Stimulated activated CD8-positive, alpha-beta memory T cell treated with anti-CD3 and anti-CD28 coated beads, Interleukin-7, amount 100 ng/mL, for 48 hours (primary cell): Measurements from ENCODE around the gene MARK2.
A peak's percentile ranks its signal among the peaks of the same experiment; 100 is the strongest.

Experiments used
- DNase-seq, 2 donors: peaks; one replicate each; pipeline ENCODE4 v3.0.0-alpha.2; 2020; ENCODE audit warnings: low read depth in 1 of 2; ENCODE audit errors: extremely low read depth in 1 of 2

The MARK2 gene

GRCh38 chr11:63879598-63880402 lies 40.9 kb downstream of the MARK2 start:
- DNase-seq, result no peak

DNA sequence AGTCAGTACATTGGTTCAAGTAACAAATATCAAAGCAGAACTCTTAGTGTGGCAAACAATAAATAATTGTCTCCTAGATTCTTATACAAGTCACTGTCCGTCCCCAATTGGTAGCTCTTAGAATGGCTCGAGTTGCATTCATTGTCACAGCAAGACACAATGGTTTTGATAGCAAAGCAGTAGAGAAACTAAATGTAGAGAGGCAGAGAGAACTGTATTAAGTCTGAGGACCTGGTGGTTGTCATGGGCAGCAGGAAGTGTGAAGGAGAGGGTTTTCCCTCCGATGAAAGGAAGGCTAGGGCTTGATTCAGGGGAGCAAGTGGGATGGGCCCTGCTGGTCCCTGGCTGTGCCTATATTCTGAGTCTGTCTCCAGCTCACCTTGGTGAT lies 41.5 kb downstream of the MARK2 start:
- DNase-seq, result no peak

DNA sequence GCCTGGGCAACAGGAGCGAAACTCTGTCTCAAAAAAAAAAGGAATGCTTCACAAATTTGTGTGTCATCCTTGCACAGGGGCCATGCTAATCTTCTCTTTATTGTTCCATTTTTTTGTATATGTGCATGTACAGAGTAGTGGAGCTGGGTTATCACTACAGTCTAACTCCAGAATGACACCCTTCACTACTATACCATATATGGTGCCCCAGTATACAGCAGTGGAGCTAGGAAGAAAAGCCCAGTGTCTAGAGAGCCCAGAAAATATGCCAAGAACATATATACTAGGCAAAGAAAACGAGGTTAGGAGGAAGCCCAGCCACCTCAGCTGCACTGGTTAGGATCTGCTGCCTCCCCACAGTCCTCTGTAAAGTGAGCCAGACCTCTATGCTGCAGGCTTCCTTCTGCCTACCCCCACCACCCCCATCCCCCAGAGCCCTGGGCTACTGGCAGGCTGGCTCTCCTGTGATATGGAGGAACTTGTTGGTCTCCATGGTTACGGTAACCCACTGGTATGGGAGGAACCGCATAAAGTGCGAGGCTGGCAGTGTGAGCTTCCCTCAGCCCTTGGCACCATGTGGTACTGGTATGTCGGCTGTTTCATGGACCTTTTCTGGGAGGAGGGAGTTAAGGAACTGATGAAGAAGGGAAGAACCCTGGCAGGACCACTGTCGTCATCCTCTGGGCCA lies 43.8 kb downstream of the MARK2 start:
- DNase-seq, result no peak

- no peak for DNase-seq
These were observed 44.9 kb downstream of the MARK2 start for GRCh38 chr11:63883791-63884190.

GRCh38 chr11:63884196-63884932 lies 45.5 kb downstream of the MARK2 start:
- DNase-seq, result no peak

- DNase-seq, result no peak
These were observed 48.6 kb downstream of the MARK2 start for GRCh38 chr11:63887386-63887999.

GRCh38 chr11:63888170-63889086 lies 49.5 kb downstream of the MARK2 start:
- peak; percentile 32 to 44 for DNase-seq

DNA sequence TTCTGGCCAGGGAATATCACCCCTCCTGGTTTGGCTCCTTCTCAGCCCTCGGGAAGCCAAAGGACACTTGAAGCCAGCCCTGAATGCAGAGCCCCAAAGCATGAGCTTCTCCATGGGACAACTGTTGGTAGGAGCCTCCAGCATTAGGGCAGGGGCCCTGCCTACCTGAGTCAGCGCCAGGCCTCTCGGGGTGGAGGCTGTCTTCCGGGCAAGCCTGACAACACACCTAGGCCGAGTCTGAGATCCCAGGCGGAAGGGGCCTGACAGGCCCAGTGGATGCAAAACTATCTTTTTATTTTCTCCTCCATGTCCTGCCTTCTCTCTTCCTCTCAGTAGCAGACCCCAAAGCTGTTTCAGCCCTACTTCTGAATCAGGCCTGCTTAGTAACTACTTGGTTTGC lies 50.4 kb downstream of the MARK2 start:
- DNase-seq, result no peak

DNA sequence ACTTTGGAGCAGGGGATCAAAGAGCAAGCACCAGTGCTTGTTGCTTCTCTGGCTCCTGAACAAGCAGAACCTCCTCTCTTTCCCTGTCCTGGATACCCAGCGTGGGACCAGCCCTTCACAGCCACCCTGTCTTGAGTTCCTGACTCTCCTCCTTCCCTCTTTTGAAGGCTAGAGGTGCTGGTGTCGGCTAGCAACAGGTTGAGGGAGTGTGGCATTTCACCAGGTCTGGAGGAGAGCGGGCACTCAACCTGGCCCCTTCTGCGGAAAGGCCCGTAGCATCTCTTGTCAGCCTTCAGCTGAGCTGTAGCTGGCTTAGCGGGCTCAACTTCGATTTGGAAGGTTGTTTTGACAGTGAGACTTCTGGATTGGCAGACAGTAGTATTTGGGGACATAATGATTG lies 51.5 kb downstream of the MARK2 start:
- DNase-seq, result no peak

- DNase-seq, result no peak
These were observed 53.3 kb downstream of the MARK2 start for GRCh38 chr11:63892228-63892627.

DNA sequence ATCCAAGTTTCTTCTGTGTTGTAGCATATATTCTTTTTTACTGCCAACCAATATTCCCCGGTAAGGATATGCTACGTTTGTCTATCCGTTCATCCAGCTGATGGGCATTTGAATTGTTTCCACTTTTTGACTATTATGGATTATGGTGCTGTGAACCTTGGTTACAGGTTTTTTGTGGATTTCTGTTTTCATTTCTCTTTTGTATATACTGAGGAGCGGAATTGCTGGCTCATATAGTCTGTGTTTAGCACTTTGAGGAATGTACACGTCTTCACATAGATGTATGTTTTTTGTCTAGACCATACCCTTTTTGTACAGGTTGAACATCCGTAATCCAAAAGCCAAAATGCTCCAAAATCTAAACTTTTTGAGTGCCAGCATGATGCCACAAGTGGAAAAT lies 54.4 kb downstream of the MARK2 start:
- no peak for DNase-seq

DNA sequence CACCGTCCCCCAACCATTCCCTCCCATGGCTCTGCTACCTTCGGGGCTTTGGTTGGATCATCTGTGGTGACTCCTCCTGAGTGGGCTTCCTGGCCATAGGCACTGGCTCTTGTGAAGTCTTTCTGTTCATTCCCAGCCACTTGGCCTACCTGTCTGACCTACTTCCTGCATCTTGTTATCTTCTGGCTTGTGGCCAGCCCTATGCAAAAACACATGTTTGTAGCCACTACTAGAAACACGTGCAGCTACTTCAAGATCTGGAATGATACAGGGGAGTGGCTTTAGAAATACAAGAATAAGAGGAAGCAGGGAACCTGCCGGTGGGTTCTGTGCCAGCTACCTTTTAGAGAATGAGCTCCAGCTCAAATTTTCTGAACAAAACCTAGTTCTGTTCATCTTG lies 57.2 kb downstream of the MARK2 start:
- DNase-seq, result no peak

DNA sequence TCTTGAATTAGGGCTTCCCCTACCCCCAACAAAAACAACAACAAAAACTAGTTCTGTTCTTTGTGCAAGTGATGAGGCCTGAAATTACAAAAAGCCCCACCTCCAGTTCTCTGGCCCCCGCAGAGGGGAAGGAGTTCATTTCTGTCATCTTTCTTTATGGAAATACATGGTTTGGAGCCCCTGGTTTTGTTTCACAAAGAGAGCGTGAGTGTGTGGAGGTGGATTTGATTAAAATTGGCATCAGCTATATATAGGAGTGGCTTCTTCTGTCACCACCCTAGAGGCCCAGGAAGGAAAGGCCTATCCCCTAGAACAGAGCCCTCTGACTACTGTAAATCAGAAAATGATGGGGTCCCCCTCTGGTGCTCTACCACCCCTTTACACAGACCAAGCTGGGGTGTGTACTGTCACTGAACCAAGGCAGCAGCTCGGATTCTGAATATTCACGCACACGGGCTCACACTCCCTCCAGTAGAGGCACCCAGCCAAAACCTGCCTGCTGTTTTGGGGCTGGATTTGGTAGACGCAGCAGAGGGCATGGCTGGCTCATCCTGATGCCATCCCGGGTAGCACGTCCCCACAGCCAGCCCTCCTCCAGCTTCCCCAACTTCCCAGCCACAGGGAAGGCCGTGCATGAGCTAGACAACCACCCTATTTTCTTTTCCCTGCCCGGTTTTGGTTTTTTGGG lies 58.7 kb downstream of the MARK2 start:
- DNase-seq, result no peak

GRCh38 chr11:63901660-63902059 lies 62.8 kb downstream of the MARK2 start:
- DNase-seq, result no peak

DNA sequence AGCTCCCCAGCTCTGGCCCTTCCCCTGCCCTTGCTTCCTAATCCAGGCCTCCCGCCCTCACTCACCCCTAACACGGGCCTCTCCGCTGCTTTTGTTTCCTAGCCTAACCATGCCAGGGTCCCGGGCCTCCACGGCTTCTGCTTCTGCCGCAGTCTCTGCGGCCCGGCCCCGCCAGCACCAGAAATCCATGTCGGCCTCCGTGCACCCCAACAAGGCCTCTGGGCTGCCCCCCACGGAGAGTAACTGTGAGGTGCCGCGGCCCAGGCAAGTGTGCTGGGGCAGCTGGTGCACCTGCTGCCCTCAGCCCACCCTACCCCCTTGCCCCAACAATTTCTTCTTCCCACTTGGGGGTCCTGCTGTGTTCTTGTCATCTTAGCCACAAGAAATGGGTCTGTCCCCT lies 65.0 kb downstream of the MARK2 start:
- no peak for DNase-seq

- no peak for DNase-seq
These were observed 65.8 kb downstream of the MARK2 start for GRCh38 chr11:63904743-63905142.

- no peak for DNase-seq
These were observed 66.3 kb downstream of the MARK2 start for GRCh38 chr11:63905179-63905578.

DNA sequence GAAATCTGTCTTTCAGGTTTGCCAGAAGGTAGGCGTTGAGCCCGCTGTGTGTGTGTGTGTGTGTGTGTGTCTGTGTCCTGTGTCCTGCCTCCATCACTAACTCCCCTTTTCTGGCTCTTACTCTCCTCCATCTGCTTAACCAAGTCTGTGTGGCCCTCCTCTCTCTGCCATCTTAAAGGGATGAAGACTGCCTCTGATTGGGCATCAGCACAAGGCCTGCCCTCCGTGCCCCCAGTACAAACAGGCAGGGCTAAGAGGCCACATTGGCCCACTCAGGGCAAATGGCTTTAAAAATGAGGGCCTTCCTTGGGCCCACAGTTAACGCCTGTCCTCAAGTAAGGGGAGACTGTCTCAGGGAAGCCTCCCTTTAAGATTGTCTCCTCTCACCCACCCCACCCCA lies 67.2 kb downstream of the MARK2 start:
- no peak for DNase-seq

GRCh38 chr11:63906585-63906984 lies 67.7 kb downstream of the MARK2 start:
- no peak for DNase-seq

GRCh38 chr11:63907063-63907462 lies 68.2 kb downstream of the MARK2 start:
- DNase-seq, result no peak
